ENCODE data around the gene HOXA13. TPM values are rescaled to one million over a fixed set of nuclear protein-coding genes. Genes with fewer than 3 reads are reported as not detected.

HOXA13 gene
- polyA plus RNA-seq, 1 of the 3 experiments (the other 2 are of a cell fraction), result not detected

DNA sequence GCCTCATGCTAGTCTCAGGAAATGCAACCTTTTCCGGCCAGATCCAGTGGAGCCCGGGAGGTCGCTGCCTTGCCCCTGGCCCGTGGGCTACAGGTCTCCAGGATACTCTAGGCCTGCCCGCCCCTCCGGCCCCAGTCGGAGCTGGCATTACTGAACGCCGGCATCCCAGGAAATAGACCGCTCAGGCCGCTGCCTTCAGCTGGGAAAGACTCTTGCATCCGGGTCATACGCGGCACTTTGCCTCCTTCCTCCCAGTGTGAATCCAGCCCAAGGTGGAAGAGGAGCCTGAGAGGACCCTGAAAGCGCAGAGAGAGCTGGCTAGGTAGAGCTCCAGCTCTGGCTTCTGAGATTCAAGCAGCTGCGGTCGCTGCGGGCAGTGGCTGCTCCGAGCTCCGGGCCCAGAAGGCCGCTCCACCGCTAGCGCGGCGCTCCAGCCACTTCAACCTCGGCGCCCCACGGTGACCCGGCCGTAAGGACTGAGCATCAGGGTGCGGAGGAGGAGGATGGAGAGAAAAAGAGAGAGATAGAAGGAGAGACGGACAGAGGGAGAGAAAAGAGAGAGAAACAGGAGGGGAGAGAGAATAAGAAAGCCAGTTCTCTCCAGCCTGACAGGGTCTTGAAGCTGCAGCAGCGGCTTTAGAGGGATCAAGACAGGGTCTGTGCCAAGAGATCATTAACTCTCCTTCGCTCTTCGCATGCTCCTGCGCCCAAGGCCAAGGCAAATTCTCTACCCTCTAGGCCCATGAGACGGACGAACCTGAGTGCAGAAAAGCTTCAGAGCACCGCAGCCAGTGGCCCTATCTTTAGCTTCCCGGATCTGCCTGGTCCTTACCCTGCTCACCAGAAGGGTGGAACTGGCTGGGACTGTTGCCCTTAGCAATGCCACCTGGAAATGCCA lies 24.0 kb downstream of the HOXA13 start:
- Histone ChIP-seq H3F3A (replicated peaks; ENCODE audit: insufficient read depth) (no peaks in the 10 kb centered on the region), H3K27ac (ENCODE audit: low read depth in 2 of 2, low read length in 1 of 2) (no peak overlapping the region), H3K27me3 (ENCODE audit: insufficient read depth) (peaks cover 99% of the 10 kb centered on the region), H3K79me2 (ENCODE audit: insufficient read depth) (no peaks in the 10 kb centered on the region), H4K20me1 (ENCODE audit: insufficient read depth) (no peaks in the 10 kb centered on the region), H2AFZ (ENCODE audit: low read depth) (peak overlapping the region; percentile 16; the same call in 1 of the 2 replicates), H3K4me2 (no peak overlapping the region), H3K9ac (no peak overlapping the region), H3K4me3 (ENCODE audit: low read depth in 2 of 2, low read length in 1 of 2) (no peak overlapping the region), H3K4me1 (ENCODE audit: control insufficient read depth in 1 of 2, insufficient read depth in 2 of 2, low read depth in 1 of 2, low read length in 1 of 2) (peaks cover 0 to 4% of the 10 kb centered on the region in 2 experiments; a peak in 1 of 4 replicates), H3K36me3 (replicated peaks in 1 of 2; ENCODE audit: control insufficient read depth in 1 of 2, insufficient read depth in 2 of 2, low read length in 1 of 2) (no peaks in the 10 kb centered on the region), H3K9me3 (no peaks in the 10 kb centered on the region), H3K9me2 (no peaks in the 10 kb centered on the region)
- ChIA-PET CTCF (interaction anchor here (0.9 to 12.3 kb wide), 11 partner anchors 7 to 902 kb away, joined by 3 to 205 read pairs (median 4); partner anchors contain the start of genes HOXA11 and HOXA9), POLR2A (no interaction called here)
- DNase-seq, result peak; percentile 56
- TF ChIP-seq RCOR1 (IDR thresholded peaks at IDR 0.05; ENCODE audit: low read length) (no peak), EZH2phosphoT487 (IDR thresholded peaks at IDR 0.05; ENCODE audit: borderline replicate concordance, low read depth) (no peak), GABPA (IDR thresholded peaks at IDR 0.05; ENCODE audit: low read depth) (no peak)
- TF ChIP-seq, protein P1, sequence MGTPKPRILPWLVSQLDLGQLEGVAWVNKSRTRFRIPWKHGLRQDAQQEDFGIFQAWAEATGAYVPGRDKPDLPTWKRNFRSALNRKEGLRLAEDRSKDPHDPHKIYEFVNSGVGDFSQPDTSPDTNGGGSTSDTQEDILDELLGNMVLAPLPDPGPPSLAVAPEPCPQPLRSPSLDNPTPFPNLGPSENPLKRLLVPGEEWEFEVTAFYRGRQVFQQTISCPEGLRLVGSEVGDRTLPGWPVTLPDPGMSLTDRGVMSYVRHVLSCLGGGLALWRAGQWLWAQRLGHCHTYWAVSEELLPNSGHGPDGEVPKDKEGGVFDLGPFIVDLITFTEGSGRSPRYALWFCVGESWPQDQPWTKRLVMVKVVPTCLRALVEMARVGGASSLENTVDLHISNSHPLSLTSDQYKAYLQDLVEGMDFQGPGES (IDR thresholded peaks at IDR 0.05; ENCODE audit: low read depth, low read length), result no peak
- 21% methylated on average over 39 of the region's 40 CpGs for WGBS (ENCODE audit: low lambda C conversion rate)

DNA sequence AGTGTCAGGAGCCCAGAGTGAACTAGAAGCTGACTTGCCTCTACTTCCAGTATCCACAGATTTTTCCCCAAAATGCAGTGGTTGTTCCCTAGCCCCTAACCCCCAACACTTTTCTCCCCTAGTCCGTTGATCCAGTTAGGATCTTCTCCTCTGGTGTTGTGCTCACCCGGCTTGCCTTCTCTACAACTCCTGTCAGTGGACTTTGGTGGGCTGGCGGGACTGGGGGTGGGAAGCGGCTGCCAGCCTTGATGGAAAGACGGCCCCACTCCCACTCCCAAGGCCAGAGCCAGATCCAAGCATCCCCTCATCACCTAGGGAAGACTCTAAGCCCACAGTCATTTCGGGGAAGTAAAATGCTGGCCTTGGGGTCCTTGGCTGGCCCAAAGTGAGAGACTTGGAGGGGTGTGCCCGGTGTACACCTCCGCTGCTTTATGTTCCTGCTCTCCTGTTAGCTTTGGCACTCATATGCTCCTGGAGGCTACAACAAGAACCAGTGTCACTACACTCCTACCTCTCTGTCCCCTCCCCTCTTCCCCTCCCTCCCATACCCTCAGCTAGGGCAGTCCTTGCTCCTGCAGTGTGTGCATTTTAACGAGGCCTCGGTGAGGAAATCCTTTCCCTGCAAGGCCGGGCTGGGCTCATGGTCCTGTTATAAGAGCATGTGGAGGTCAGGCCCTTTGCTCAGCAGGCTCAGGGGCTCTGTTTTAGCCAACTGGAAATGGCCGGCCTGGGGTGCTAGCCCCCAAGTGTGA lies 24.8 kb downstream of the HOXA13 start:
- H3K9me2 ChIP-seq, result no peaks in the 10 kb centered on the region
- no peak for DNase-seq
- H3K27me3 ChIP-seq (ENCODE audit: insufficient read depth), result peaks cover 99% of the 10 kb centered on the region
- WGBS (ENCODE audit: low lambda C conversion rate), result 23% methylated on average over 12 of the region's 12 CpGs
- TF ChIP-seq JUND (IDR thresholded peaks at IDR 0.05) (no peak), ELF1 (IDR thresholded peaks at IDR 0.05) (no peak), FOSL2 (IDR thresholded peaks at IDR 0.05; ENCODE audit: borderline replicate concordance, low read depth) (no peak)
- TF ChIP-seq, protein P2, sequence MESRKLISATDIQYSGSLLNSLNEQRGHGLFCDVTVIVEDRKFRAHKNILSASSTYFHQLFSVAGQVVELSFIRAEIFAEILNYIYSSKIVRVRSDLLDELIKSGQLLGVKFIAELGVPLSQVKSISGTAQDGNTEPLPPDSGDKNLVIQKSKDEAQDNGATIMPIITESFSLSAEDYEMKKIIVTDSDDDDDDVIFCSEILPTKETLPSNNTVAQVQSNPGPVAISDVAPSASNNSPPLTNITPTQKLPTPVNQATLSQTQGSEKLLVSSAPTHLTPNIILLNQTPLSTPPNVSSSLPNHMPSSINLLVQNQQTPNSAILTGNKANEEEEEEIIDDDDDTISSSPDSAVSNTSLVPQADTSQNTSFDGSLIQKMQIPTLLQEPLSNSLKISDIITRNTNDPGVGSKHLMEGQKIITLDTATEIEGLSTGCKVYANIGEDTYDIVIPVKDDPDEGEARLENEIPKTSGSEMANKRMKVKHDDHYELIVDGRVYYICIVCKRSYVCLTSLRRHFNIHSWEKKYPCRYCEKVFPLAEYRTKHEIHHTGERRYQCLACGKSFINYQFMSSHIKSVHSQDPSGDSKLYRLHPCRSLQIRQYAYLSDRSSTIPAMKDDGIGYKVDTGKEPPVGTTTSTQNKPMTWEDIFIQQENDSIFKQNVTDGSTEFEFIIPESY (IDR thresholded peaks at IDR 0.05; ENCODE audit: borderline replicate concordance, low read depth), result no peak
- TF ChIP-seq, protein P3, sequence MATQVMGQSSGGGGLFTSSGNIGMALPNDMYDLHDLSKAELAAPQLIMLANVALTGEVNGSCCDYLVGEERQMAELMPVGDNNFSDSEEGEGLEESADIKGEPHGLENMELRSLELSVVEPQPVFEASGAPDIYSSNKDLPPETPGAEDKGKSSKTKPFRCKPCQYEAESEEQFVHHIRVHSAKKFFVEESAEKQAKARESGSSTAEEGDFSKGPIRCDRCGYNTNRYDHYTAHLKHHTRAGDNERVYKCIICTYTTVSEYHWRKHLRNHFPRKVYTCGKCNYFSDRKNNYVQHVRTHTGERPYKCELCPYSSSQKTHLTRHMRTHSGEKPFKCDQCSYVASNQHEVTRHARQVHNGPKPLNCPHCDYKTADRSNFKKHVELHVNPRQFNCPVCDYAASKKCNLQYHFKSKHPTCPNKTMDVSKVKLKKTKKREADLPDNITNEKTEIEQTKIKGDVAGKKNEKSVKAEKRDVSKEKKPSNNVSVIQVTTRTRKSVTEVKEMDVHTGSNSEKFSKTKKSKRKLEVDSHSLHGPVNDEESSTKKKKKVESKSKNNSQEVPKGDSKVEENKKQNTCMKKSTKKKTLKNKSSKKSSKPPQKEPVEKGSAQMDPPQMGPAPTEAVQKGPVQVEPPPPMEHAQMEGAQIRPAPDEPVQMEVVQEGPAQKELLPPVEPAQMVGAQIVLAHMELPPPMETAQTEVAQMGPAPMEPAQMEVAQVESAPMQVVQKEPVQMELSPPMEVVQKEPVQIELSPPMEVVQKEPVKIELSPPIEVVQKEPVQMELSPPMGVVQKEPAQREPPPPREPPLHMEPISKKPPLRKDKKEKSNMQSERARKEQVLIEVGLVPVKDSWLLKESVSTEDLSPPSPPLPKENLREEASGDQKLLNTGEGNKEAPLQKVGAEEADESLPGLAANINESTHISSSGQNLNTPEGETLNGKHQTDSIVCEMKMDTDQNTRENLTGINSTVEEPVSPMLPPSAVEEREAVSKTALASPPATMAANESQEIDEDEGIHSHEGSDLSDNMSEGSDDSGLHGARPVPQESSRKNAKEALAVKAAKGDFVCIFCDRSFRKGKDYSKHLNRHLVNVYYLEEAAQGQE (IDR thresholded peaks at IDR 0.05; ENCODE audit: low read depth, low read length), result no peak
- no peak overlapping the region for H3K4me3 ChIP-seq (ENCODE audit: low read depth in 2 of 2, low read length in 1 of 2)
- no peak overlapping the region for H3K9ac ChIP-seq
- peaks cover 7% of the 10 kb centered on the region for H3F3A ChIP-seq (replicated peaks; ENCODE audit: insufficient read depth)
- no peaks in the 10 kb centered on the region for H3K36me3 ChIP-seq (replicated peaks in 1 of 2; ENCODE audit: control insufficient read depth in 1 of 2, insufficient read depth in 2 of 2, low read length in 1 of 2)
- H3K79me2 ChIP-seq (ENCODE audit: insufficient read depth), result no peaks in the 10 kb centered on the region
- H3K4me2 ChIP-seq, result no peak overlapping the region
- 0 out of 2 replicates have a peak, but pooled peaks cover 7% of the 10 kb centered on the region for H4K20me1 ChIP-seq (ENCODE audit: insufficient read depth)
- H3K4me1 ChIP-seq (ENCODE audit: control insufficient read depth in 1 of 2, insufficient read depth in 2 of 2, low read depth in 1 of 2, low read length in 1 of 2), result peaks cover 0 to 4% of the 10 kb centered on the region in 2 experiments; a peak in 1 of 4 replicates
- no peak overlapping the region for H2AFZ ChIP-seq (ENCODE audit: low read depth)
- no peaks in the 10 kb centered on the region for H3K9me3 ChIP-seq
- POLR2A ChIA-PET, result no interaction called here
- no peak overlapping the region for H3K27ac ChIP-seq (ENCODE audit: low read depth in 2 of 2, low read length in 1 of 2)
- CTCF ChIA-PET, result interaction anchor here (0.9 to 12.3 kb wide), 13 partner anchors 8 to 860 kb away, joined by 3 to 205 read pairs (median 4); partner anchors contain the start of genes HOXA11, HOXA3, HOXA5 and HOXA9

Measured in SK-N-SH (cell line).